Erythroblast (primary cell): ENCODE measurements around the gene FES.
"Not testable (repeated sequence)": the region's sequence is repeated elsewhere in the genome, so short reads cannot be mapped to it uniquely, and the experiment has no call there.

ENCODE experiments used
- DNase-seq, 2 experiments: peaks; one replicate each; lab custom pipeline; 2025; lab: John Stamatoyannopoulos, UW
- GATA1 ChIP-seq: IDR thresholded peaks from 2 replicates; pipeline ENCODE4 v1.6.1; 2011; ENCODE audit warnings: low read depth, mild to moderate bottlenecking, control low read depth, low read length, moderate library complexity
- POLR2A ChIP-seq: IDR thresholded peaks from 2 replicates; pipeline ENCODE4 v1.6.1; 2011; ENCODE audit warnings: mild to moderate bottlenecking, low read length

Gene FES

DNA sequence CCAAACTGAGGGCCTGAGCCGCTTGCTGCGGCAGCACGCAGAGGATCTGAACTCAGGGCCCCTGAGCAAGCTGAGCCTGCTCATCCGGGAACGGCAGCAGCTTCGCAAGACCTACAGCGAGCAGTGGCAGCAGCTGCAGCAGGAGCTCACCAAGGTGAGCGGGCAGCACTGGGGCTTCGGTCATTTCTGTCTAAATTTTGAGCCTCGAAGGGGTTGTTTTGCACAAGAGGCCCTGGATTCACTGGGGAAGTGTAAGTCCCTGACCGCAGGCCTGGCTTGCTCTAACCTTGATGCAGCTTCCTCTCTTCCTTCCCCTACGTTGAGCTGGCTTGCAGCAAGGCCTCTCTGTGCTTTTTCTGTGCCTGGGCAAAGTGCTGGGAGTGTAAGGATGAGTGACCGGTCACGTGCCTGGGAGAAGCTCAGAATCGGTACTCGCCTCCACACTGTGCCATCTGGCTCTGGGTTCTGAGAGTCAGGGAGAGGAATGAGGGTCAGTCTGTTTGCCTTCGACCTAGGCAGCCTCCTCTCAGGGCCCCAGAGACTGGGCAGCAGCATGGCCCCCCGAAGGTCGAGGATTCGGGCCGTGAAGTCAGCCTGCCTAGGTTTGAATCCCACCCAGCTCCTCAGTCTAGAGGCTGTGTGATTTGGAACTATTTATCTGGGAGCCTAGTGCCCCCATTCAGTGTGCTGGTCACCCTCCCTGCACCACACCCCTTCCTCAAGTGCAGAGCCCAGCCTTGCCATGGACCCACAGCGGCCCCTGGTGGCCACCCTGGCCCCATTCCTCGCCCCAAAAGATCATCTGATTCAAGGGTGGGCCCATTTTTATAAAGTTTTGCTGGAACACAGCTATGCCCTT is 1.4 kb downstream of the FES start:
- TF ChIP-seq POLR2A (no peak), GATA1 (no peak)
- DNase-seq = peak; percentile 87 to 92

GRCh38 chr15:90886291-90886614 is 1.9 kb downstream of the FES start:
- no peak for DNase-seq
- TF ChIP-seq GATA1 (no peak), POLR2A (no peak)

DNA sequence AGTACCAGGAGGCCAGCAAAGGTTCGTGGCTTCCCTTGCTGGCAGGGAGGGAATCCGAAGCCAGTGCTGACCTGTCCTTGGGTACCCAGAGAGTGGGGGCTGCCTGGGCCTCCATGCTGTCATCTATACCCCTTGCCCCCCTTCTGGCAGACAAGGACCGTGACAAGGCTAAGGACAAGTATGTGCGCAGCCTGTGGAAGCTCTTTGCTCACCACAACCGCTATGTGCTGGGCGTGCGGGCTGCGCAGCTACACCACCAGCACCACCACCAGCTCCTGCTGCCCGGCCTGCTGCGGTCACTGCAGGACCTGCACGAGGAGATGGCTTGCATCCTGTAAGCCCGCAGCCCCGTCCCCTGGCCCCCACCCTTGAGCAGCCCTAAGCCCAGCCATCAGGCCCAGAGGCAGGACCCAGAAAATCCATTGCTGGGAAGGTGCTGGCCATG is 2.8 kb downstream of the FES start:
- no peak for DNase-seq
- no peak for TF ChIP-seq POLR2A
- TF ChIP-seq GATA1 = no peak

GRCh38 chr15:90889313-90889730 is 5.0 kb downstream of the FES start:
- TF ChIP-seq POLR2A (no peak), GATA1 (no peak)
- no peak for DNase-seq

DNA sequence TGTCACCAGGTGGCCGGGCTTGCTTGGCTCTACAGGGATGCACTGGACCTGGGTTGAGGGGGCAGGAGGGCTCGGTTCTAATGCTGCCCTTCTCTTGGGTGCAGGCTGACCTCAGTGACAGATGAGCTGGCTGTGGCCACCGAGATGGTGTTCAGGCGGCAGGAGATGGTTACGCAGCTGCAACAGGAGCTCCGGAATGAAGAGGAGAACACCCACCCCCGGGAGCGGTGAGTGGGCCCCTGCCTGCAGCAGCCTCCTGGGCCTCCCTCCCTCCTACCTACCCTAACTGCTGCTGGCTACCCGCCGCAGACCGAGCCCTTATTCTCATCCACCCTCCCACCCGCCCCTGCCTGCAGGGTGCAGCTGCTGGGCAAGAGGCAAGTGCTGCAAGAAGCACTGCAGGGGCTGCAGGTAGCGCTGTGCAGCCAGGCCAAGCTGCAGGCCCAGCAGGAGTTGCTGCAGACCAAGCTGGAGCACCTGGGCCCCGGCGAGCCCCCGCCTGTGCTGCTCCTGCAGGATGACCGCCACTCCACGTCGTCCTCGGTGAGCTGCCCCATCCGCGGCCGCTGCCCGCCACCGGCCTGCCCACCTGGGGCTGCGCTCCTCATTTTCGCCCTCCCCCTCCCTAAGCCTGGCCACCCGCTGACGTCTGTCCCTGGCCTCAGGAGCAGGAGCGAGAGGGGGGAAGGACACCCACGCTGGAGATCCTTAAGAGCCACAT is 5.6 kb downstream of the FES start:
- TF ChIP-seq POLR2A (no peak), GATA1 (no peak)
- DNase-seq = no peak

DNA sequence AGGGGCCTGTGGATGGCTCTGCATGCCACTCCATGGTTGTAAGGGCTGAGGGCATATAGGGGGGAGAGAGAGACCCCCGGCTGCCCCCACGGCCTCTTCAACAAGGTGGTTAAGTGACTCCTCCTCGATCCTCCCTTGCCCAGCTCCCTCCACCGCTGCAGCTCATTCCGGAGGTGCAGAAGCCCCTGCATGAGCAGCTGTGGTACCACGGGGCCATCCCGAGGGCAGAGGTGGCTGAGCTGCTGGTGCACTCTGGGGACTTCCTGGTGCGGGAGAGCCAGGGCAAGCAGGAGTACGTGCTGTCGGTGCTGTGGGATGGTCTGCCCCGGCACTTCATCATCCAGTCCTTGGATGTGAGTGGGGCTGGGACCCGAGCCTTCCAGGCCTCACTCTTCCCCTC is 6.5 kb downstream of the FES start:
- no peak for DNase-seq
- no peak for TF ChIP-seq GATA1
- TF ChIP-seq POLR2A = no peak

DNA sequence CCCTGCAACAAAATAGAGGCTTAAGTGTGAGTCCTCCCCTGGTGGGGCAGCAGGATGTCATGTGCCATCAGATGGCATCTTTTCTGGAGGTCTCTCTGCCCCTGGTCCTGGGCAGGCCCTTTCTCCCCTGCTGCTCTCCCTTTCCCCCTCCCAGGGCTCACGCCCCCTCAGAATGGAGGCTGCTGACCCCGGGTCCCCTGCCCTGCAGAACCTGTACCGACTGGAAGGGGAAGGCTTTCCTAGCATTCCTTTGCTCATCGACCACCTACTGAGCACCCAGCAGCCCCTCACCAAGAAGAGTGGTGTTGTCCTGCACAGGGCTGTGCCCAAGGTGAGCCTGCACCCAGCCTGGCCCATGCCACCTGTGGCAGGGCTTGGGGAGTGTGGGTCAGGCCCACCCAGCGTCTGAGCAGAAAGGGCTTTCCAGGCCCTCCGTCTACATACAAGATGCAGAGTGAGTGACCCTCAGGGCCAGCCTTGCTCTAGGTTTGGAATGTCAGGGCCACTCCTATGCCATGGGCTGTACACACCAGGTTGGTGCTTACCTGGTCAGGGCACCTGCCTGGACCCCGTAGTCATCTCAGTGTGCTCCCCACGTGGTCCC is 7.1 kb downstream of the FES start:
- TF ChIP-seq GATA1 (no peak), POLR2A (no peak)
- no peak for DNase-seq

DNA sequence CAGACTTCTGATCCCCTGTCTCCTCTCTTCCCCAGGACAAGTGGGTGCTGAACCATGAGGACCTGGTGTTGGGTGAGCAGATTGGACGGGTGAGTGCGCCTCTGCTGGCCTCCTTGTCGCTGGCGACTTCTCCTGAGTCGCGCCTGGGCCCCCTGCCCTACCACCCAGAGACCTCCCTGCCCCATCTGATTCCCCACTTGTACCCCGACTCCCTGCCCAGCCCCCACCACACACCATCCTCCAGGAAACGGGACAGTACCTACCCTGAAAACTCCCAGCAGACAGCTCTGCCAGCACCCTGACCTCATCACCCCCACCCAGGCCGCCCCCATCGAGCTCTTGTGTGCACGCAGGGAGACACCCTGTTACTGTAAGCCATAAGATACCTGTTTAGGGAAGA is 7.7 kb downstream of the FES start:
- TF ChIP-seq POLR2A = no peak
- no peak for TF ChIP-seq GATA1
- DNase-seq = no peak

DNA sequence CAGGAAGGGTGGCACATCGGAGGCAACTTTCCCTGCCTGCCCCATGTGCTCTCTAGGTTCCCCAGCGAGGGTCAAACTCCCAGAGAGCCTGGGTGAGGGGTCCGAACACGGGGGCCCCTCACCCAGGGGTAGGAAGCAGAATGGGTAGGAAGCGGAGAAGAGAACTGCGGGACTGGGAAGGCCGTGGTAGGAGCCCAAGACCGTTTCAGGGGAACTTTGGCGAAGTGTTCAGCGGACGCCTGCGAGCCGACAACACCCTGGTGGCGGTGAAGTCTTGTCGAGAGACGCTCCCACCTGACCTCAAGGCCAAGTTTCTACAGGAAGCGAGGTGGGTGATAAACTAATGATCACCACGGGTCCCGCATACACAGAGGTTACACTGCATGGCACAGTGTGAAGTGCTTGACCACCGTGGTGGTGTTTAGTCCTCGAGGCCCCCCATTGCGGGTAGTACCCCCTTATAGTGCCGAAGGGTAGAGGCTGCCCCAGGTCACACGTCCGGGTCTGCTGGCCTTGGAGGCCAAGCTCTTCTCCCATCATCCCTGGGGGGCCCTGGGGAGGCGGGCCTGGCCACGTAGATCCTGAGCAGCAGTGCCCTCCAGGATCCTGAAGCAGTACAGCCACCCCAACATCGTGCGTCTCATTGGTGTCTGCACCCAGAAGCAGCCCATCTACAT is 8.3 kb downstream of the FES start:
- DNase-seq = no peak
- TF ChIP-seq GATA1 (no peak), POLR2A (no peak)

- TF ChIP-seq GATA1 (no peak), POLR2A (no peak)
- no peak for DNase-seq
Measured at GRCh38 chr15:90893175-90894090, 9.1 kb downstream of the FES start.

DNA sequence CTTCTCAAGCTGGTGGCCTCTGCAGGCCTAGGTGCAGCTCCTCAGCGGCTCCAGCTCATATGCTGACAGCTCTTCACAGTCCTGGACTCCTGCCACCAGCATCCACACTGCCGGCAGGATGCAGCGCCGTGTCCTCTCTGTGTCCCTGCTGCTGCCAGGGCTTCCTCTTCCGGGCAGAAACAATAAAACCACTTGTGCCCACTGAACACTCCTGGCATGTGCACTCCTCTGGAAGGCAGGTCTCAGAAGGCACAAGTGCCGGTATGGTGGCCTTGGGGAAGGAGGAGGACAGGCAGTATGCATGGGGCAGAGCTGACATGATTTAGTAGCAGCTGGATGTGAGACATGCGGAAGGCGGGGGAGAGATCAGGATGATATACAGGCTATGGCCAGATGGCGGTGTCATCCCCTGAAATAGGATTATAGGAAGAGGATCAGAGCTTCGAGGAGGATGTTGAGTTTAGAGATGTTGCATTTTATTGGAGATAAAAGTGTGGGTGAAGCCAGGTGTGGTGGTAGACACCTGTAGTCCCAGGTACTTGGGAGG is 11.3 kb downstream of the FES start:
- DNase-seq = peak; percentile 53 to 54
- TF ChIP-seq GATA1 = no peak
- no peak for TF ChIP-seq POLR2A

GRCh38 chr15:90897131-90897655 is 12.9 kb downstream of the FES start:
- not testable (repeated sequence) for DNase-seq
